OCI-LY3 (cell line): ENCODE measurements around the gene BMP7.

ENCODE experiments used
- CTCF ChIP-seq: fragments of 200-600, 300-600 bp; sonication (generic); IDR thresholded peaks from 2 replicates; pipeline ENCODE4 v1.5.1; 2014; ENCODE audit warnings: antibody characterized with exemption, low read length, low read depth
- EZH2phosphoT487 ChIP-seq: fragments of 200-600 bp; shearing (Covaris generic); IDR thresholded peaks from 2 replicates; pipeline ENCODE4 v1.6.1; 2018; ENCODE audit warnings: antibody characterized with exemption, mixed run types, low read depth

GRCh38 chr20:57181639-57182038, 84.8 kb downstream of the BMP7 start:
- no peak for TF ChIP-seq CTCF
- TF ChIP-seq EZH2phosphoT487 = no peak
